Type B pancreatic cell (in vitro differentiated cells): ENCODE data around the gene EIF2S2. TPM values are rescaled to one million over a fixed set of nuclear protein-coding genes. Genes with fewer than 3 reads are reported as not detected.

Source experiments
- DNase-seq: peaks from one replicate; pipeline ENCODE4 v3.0.0; 2021; ENCODE audit warnings: mixed read lengths; ENCODE audit not compliant: unreplicated experiment; ENCODE audit errors: extremely low spot score
- H3K27ac Mint-ChIP-seq: 2 replicates; pipeline ENCODE4 v1.8.0; 2021; ENCODE audit warnings: mild to moderate bottlenecking, mixed read lengths
- H3K27me3 Mint-ChIP-seq: 2 replicates; pipeline ENCODE4 v1.8.0; 2021; ENCODE audit warnings: mixed read lengths
- H3K36me3 Mint-ChIP-seq: 2 replicates; pipeline ENCODE4 v1.8.0; 2021; ENCODE audit warnings: mixed read lengths
- H3K4me1 Mint-ChIP-seq: one replicate; pipeline ENCODE4 v1.8.0; 2021; ENCODE audit warnings: mixed read lengths; ENCODE audit not compliant: unreplicated experiment
- H3K4me3 Mint-ChIP-seq: 2 replicates; pipeline ENCODE4 v1.8.0; 2021; ENCODE audit warnings: mild to moderate bottlenecking, mixed read lengths
- H3K9me3 Mint-ChIP-seq: 2 replicates; pipeline ENCODE4 v1.8.0; 2021; ENCODE audit warnings: mixed read lengths
- microRNA-seq: library from miRNA; unstranded; fragments of <30 nt; microRNA quantifications from one replicate; pipeline ENCODE4, GENCODE V29; 2020
- total RNA-seq: library from RNA; stranded (reverse); gene quantifications from 2 replicates; pipeline ENCODE4 v1.2.1, GENCODE V29; 2021; ENCODE audit warnings: low replicate concordance
- TF ChIP-seq, protein P1 (sequence below): fragments of 200-600 bp; sonication (generic); conservative IDR thresholded peaks from 2 replicates; pipeline ENCODE4 v1.5.0; 2021; ENCODE audit warnings: antibody characterized with exemption, mild to moderate bottlenecking

Gene EIF2S2
- total RNA-seq, 1 donor from 2014 or later: 87.8 TPM

DNA sequence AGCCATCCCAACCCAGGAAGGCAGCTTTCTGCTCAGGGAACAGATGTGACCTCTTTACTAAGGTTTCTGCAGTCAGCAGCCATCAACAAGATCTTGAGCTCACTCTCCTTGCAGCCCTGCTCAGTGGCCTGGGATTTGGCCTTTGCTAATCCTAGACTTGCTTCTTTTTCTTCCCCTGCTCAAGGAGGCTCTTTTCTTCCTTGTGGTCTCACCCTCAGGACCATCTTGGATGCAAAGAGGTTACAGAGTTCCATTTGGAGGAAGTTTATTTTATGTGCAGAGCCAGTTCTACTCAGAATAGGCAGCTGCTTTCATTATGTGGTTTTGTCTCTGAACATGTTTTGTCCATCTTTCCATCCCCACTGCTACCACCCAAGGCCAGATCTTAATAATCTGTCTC is 69.0 kb downstream of the EIF2S2 start:
- Mint-ChIP-seq H3K27ac (no peak overlapping the region), H3K9me3 (no peaks in the 10 kb centered on the region), H3K4me3 (no peak overlapping the region)

DNA sequence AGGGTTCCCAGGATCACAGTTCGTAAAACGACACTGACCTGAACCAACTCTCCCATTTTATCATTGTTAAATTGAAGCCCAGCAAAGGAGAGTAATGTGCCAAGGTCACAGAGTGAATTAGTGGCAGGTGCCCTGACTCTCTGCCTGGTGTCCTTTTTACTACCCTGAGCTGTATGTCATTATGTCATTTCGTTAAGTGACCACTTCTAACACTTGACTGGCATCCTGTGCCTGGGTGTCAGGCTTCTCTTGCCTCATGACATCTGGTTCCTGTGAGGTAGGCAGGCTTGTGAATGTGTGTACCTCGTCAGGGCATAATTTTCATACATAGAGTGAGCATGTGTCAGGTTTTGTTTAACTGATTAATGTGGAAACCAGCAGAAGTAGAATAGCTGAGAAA is 69.8 kb downstream of the EIF2S2 start:
- H3K36me3 Mint-ChIP-seq: peaks cover 9% of the 10 kb centered on the region
- H3K27ac Mint-ChIP-seq: no peak overlapping the region
- TF ChIP-seq, protein P1, sequence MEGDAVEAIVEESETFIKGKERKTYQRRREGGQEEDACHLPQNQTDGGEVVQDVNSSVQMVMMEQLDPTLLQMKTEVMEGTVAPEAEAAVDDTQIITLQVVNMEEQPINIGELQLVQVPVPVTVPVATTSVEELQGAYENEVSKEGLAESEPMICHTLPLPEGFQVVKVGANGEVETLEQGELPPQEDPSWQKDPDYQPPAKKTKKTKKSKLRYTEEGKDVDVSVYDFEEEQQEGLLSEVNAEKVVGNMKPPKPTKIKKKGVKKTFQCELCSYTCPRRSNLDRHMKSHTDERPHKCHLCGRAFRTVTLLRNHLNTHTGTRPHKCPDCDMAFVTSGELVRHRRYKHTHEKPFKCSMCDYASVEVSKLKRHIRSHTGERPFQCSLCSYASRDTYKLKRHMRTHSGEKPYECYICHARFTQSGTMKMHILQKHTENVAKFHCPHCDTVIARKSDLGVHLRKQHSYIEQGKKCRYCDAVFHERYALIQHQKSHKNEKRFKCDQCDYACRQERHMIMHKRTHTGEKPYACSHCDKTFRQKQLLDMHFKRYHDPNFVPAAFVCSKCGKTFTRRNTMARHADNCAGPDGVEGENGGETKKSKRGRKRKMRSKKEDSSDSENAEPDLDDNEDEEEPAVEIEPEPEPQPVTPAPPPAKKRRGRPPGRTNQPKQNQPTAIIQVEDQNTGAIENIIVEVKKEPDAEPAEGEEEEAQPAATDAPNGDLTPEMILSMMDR: no peak
- H3K27me3 Mint-ChIP-seq: no peaks in the 10 kb centered on the region
- H3K9me3 Mint-ChIP-seq: no peaks in the 10 kb centered on the region
- DNase-seq: no peak
- no peak overlapping the region for H3K4me3 Mint-ChIP-seq
- peaks cover 65% of the 10 kb centered on the region for H3K4me1 Mint-ChIP-seq

More for the DNA sequence above, 69.0 kb downstream of the EIF2S2 start:
- Mint-ChIP-seq H3K27me3 (no peaks in the 10 kb centered on the region), H3K4me1 (peaks cover 64% of the 10 kb centered on the region), H3K36me3 (peaks cover 4% of the 10 kb centered on the region)
- DNase-seq: no peak
- TF ChIP-seq, protein P1: no peak

DNA sequence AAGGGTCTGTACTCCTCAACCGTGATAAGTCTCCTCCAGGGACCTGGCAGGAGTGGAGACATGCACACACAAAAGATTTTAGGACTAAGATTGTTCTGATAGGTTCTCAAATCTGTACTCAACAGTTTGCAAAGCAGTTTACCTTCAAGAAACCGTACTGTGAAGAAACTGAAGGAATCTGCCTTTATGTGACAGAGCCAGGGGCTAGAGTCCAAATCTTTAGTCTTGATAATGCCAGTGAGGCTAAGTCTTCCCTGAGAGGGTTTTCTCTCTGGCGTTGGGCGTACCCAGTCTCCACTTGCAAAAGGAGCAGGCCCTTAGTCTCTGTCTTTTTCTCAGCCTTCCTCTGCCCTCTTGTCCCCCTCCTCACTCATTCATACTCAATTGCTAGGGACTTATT is 70.8 kb downstream of the EIF2S2 start:
- TF ChIP-seq, protein P1: no peak
- H3K4me3 Mint-ChIP-seq: no peak overlapping the region
- no peak for DNase-seq
- H3K27me3 Mint-ChIP-seq: no peaks in the 10 kb centered on the region
- H3K9me3 Mint-ChIP-seq: no peaks in the 10 kb centered on the region
- H3K27ac Mint-ChIP-seq: no peak overlapping the region
- peaks cover 9% of the 10 kb centered on the region for H3K36me3 Mint-ChIP-seq
- H3K4me1 Mint-ChIP-seq: peaks cover 74% of the 10 kb centered on the region

- no peak for DNase-seq
- Mint-ChIP-seq H3K9me3 (no peaks in the 10 kb centered on the region), H3K4me1 (peaks cover 71% of the 10 kb centered on the region), H3K27me3 (no peaks in the 10 kb centered on the region), H3K36me3 (peaks cover 14% of the 10 kb centered on the region), H3K27ac (peak overlapping the region; percentile 7), H3K4me3 (no peak overlapping the region)
- TF ChIP-seq, protein P1: no peak
These were observed 71.6 kb downstream of the EIF2S2 start for GRCh38 chr20:34040300-34040995.

Small RNAs within 50 kb of the gene (microRNA-seq; reads per million reads assigned to microRNA genes)
- not detected for gene MIR4755

Other genes with a start within 250 kb of the EIF2S2 start
- gene RALY, start 118.3 kb downstream of the EIF2S2 start, total RNA-seq: 200 and 215 TPM in 2 replicates
- gene ASIP, start 129.2 kb upstream of the EIF2S2 start, total RNA-seq: 1.1 TPM in 1 of 2 replicates, not detected in the other
- 242 and 342 TPM in 2 replicates for gene AHCY, start 191.1 kb upstream of the EIF2S2 start, total RNA-seq